ENCODE results near the gene BAIAP2. TPM values are rescaled to one million over a fixed set of nuclear protein-coding genes. Genes with fewer than 3 reads are reported as not detected.

Gene BAIAP2
- total RNA-seq, 2 donors from 2014 or later: 8.0 to 11.5 TPM

- Histone ChIP-seq H3K36me3 (replicated peaks in 1 of 2; ENCODE audit: insufficient read depth in 1 of 2, low read depth in 2 of 2) (no peaks in the 10 kb centered on the region), H3K27me3 (no peaks in the 10 kb centered on the region), H3K9me3 (no peaks in the 10 kb centered on the region), H3K4me1 (peaks cover 35% of the 10 kb centered on the region), H3K27ac (no peak overlapping the region), H3K4me3 (no peak overlapping the region)
- DNase-seq: peak in 2 of 4 donors; percentile 11 to 12
- intact Hi-C loops (cut with DNase I): no loop called here
- 55 to 67% methylated on average over 6 to 11 of the region's 11 CpGs for WGBS, 2 donors
- ATAC-seq: no peak
- TF ChIP-seq POLR2A (IDR thresholded peaks at IDR 0.05): no peak
- TF ChIP-seq CTCF (IDR thresholded peaks at IDR 0.05): no peak
Observed at GRCh38 chr17:80989586-80989913, 45.4 kb upstream of the BAIAP2 start.

- peak; percentile 7 for ATAC-seq
- peak overlapping the region; percentile 51 to 70 for H3K4me3 ChIP-seq
- peak overlapping the region in 2 of 4 donors; percentile 36 to 52 for H3K27ac ChIP-seq
- no peaks in the 10 kb centered on the region for H3K27me3 ChIP-seq
- DNase-seq: peak in 1 of 4 donors; percentile 19
- intact Hi-C loops (cut with DNase I): no loop called here
- no peaks in the 10 kb centered on the region for H3K9me3 ChIP-seq
- H3K36me3 ChIP-seq (replicated peaks in 1 of 2; ENCODE audit: insufficient read depth in 1 of 2, low read depth in 2 of 2): no peaks in the 10 kb centered on the region
- TF ChIP-seq CTCF (IDR thresholded peaks at IDR 0.05) (no peak), POLR2A (IDR thresholded peaks at IDR 0.05) (no peak)
- 31% methylated on average over 12 to 22 of the region's 22 CpGs for WGBS, 2 donors
- peaks cover 35% of the 10 kb centered on the region for H3K4me1 ChIP-seq
Observed at GRCh38 chr17:80990921-80991644, 43.9 kb upstream of the BAIAP2 start.

GRCh38 chr17:80991645-80992076, 43.3 kb upstream of the BAIAP2 start, which contains the start of gene CHMP6:
Gene CHMP6 (plus strand): TSS chr17:80991841. CDS start chr17:80991919, 78 bp downstream.
- Histone ChIP-seq H3K36me3 (replicated peaks in 1 of 2; ENCODE audit: insufficient read depth in 1 of 2, low read depth in 2 of 2) (peaks cover 0 to 5% of the 10 kb centered on the region in 2 donors), H3K4me3 (peak within 1 kb of the TSS; percentile 51 to 70), H3K4me1 (peaks cover 35% of the 10 kb centered on the region), H3K27ac (peak within 1 kb of the TSS in 3 of 4 donors; percentile 36 to 52 (median 44)), H3K27me3 (no peaks in the 10 kb centered on the region), H3K9me3 (no peaks in the 10 kb centered on the region)
- ATAC-seq (peak; percentile 85), DNase-seq (peak; percentile 75 to 78 (median 77))
- intact Hi-C loops (cut with DNase I): no loop called here
- 0% methylated on average over 1 to 66 of the region's 66 CpGs for WGBS, 2 donors
- TF ChIP-seq POLR2A (IDR thresholded peaks at IDR 0.05) (peak in 1 of 3 donors; percentile 34), CTCF (IDR thresholded peaks at IDR 0.05) (peak in 2 of 7 experiments; percentile 47 to 61)

- no peak for TF ChIP-seq CTCF (IDR thresholded peaks at IDR 0.05)
- no peak for TF ChIP-seq POLR2A (IDR thresholded peaks at IDR 0.05)
- Histone ChIP-seq H3K4me3 (peak overlapping the region; percentile 51 to 70), H3K9me3 (no peaks in the 10 kb centered on the region), H3K4me1 (peaks cover 35% of the 10 kb centered on the region), H3K36me3 (replicated peaks in 1 of 2; ENCODE audit: insufficient read depth in 1 of 2, low read depth in 2 of 2) (peaks cover 0 to 10% of the 10 kb centered on the region in 2 donors), H3K27me3 (no peaks in the 10 kb centered on the region), H3K27ac (peak overlapping the region in 3 of 4 donors; percentile 36 to 52 (median 44))
- WGBS, 2 donors: 2 to 10% methylated on average over 13 to 77 of the region's 90 CpGs
- DNase-seq (peak in 2 of 4 donors; percentile 17 to 33), ATAC-seq (peak; percentile 14)
- intact Hi-C loops (cut with DNase I): no loop called here
Observed at GRCh38 chr17:80992077-80992947, 42.6 kb upstream of the BAIAP2 start.
